WTC11 (cell line): ENCODE measurements around the gene KLF13.

Source experiments
- ATF1 ChIP-seq: sonication (generic); formaldehyde crosslinking; IDR thresholded peaks from 2 replicates; pipeline ENCODE4 v1.8.1; 2023; ENCODE audit warnings: mild to moderate bottlenecking, moderate library complexity, missing genetic modification reagents
- CREB1 ChIP-seq: sonication (generic); formaldehyde crosslinking; IDR thresholded peaks from 2 replicates; pipeline ENCODE4 v1.8.0; 2023; ENCODE audit warnings: mild to moderate bottlenecking, missing genetic modification reagents
- ESRRA ChIP-seq: sonication (generic); formaldehyde crosslinking; IDR thresholded peaks from 2 replicates; pipeline ENCODE4 v1.8.1; 2022; ENCODE audit warnings: mild to moderate bottlenecking, missing genetic modification reagents, borderline replicate concordance
- FOXK1 ChIP-seq: sonication (generic); formaldehyde crosslinking; IDR thresholded peaks from 2 replicates; pipeline ENCODE4 v1.8.0; 2022; ENCODE audit warnings: mild to moderate bottlenecking, moderate library complexity, missing genetic modification reagents
- KAT7 ChIP-seq: sonication (generic); formaldehyde crosslinking; IDR thresholded peaks from 2 replicates; pipeline ENCODE4 v1.8.1; 2023; ENCODE audit warnings: missing genetic modification reagents, mild to moderate bottlenecking, borderline replicate concordance
- MAX ChIP-seq: sonication (generic); formaldehyde crosslinking; IDR thresholded peaks from 2 replicates; pipeline ENCODE4 v1.8.0; 2022; ENCODE audit warnings: mild to moderate bottlenecking, missing genetic modification reagents
- NR1H2 ChIP-seq: sonication (generic); formaldehyde crosslinking; IDR thresholded peaks from 2 replicates; pipeline ENCODE4 v1.9.0; 2021; ENCODE audit warnings: mild to moderate bottlenecking, moderate library complexity, missing genetic modification reagents
- NR3C1 ChIP-seq: sonication (generic); formaldehyde crosslinking; conservative IDR thresholded peaks from 2 replicates; pipeline ENCODE4 v1.8.1; 2023; ENCODE audit warnings: low read depth, mild to moderate bottlenecking, missing genetic modification reagents
- RELA ChIP-seq: sonication (generic); formaldehyde crosslinking; IDR thresholded peaks from 2 replicates; pipeline ENCODE4 v1.8.1; 2022; ENCODE audit warnings: missing genetic modification reagents, mild to moderate bottlenecking, borderline replicate concordance
- SMAD3 ChIP-seq: sonication (generic); formaldehyde crosslinking; IDR thresholded peaks from 2 replicates; pipeline ENCODE4 v1.8.0; 2022; ENCODE audit warnings: missing genetic modification reagents, mild to moderate bottlenecking, borderline replicate concordance
- TP53 ChIP-seq: sonication (generic); formaldehyde crosslinking; IDR thresholded peaks from 2 replicates; pipeline ENCODE4 v1.8.1; 2023; ENCODE audit warnings: mild to moderate bottlenecking, missing genetic modification reagents
- TF ChIP-seq, protein P1 (sequence below): fragments of 200-600 bp; IDR thresholded peaks from 2 replicates; pipeline ENCODE4 v1.8.0; 2022; ENCODE audit warnings: antibody characterized with exemption
- TF ChIP-seq, protein P2 (sequence below): sonication (generic); formaldehyde crosslinking; conservative IDR thresholded peaks from 2 replicates; pipeline ENCODE4 v1.8.1; 2022; ENCODE audit warnings: mild to moderate bottlenecking, missing genetic modification reagents

- TF ChIP-seq RELA (CRISPR knock-in tag) (no peak), ESRRA (CRISPR knock-in tag) (no peak), CREB1 (CRISPR knock-in tag) (no peak), KAT7 (CRISPR knock-in tag) (peak; percentile 88; the same call in 1 of the 2 replicates), FOXK1 (CRISPR knock-in tag) (peak; percentile 64; the same call in 1 of the 2 replicates), MAX (peak; percentile 93; the same call in 1 of the 2 replicates), SMAD3 (CRISPR knock-in tag) (no peak), TP53 (CRISPR knock-in tag) (no peak), ATF1 (CRISPR knock-in tag) (no peak), NR1H2 (CRISPR knock-in tag) (no peak), NR3C1 (CRISPR knock-in tag) (no peak)
- TF ChIP-seq, protein P1, sequence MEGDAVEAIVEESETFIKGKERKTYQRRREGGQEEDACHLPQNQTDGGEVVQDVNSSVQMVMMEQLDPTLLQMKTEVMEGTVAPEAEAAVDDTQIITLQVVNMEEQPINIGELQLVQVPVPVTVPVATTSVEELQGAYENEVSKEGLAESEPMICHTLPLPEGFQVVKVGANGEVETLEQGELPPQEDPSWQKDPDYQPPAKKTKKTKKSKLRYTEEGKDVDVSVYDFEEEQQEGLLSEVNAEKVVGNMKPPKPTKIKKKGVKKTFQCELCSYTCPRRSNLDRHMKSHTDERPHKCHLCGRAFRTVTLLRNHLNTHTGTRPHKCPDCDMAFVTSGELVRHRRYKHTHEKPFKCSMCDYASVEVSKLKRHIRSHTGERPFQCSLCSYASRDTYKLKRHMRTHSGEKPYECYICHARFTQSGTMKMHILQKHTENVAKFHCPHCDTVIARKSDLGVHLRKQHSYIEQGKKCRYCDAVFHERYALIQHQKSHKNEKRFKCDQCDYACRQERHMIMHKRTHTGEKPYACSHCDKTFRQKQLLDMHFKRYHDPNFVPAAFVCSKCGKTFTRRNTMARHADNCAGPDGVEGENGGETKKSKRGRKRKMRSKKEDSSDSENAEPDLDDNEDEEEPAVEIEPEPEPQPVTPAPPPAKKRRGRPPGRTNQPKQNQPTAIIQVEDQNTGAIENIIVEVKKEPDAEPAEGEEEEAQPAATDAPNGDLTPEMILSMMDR = no peak
- TF ChIP-seq, protein P2, sequence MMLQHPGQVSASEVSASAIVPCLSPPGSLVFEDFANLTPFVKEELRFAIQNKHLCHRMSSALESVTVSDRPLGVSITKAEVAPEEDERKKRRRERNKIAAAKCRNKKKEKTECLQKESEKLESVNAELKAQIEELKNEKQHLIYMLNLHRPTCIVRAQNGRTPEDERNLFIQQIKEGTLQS (CRISPR knock-in tag) = no peak
Observed at GRCh38 chr15:31306426-31307269, 20.0 kb upstream of the KLF13 start.
